SJCRH30 (cell line): ENCODE results near the gene PAPOLG. TPM values are rescaled to one million over a fixed set of nuclear protein-coding genes. Genes with fewer than 3 reads are reported as not detected.

Experiments
- DNase-seq, 2 experiments: peaks; one replicate each; pipeline ENCODE4 v3.0.0-alpha.2; 2015 to 2020
- H3K27ac ChIP-seq: fragments of 250-450 bp; sonication (Bioruptor Pico); 2 replicates; pipeline ENCODE4 v1.5.1; 2020; ENCODE audit warnings: mild to moderate bottlenecking, moderate library complexity
- H3K27me3 ChIP-seq: fragments of 250-450 bp; sonication (Bioruptor Pico); 2 replicates; pipeline ENCODE4 v1.5.1; 2020; ENCODE audit warnings: mild to moderate bottlenecking, moderate library complexity
- H3K36me3 ChIP-seq: fragments of 250-450 bp; sonication (Bioruptor Pico); 2 replicates; pipeline ENCODE4 v1.5.1; 2020; ENCODE audit warnings: mild to moderate bottlenecking, moderate library complexity
- H3K4me1 ChIP-seq: fragments of 250-450 bp; sonication (Bioruptor Pico); 2 replicates; pipeline ENCODE4 v1.5.1; 2020; ENCODE audit warnings: mild to moderate bottlenecking, moderate library complexity
- H3K4me3 ChIP-seq: fragments of 250-450 bp; sonication (Bioruptor Pico); 2 replicates; pipeline ENCODE4 v1.5.1; 2020; ENCODE audit warnings: mild to moderate bottlenecking, moderate library complexity
- H3K9me3 ChIP-seq: fragments of 250-450 bp; sonication (Bioruptor Pico); replicated peaks from 2 replicates; pipeline ENCODE4 v1.5.1; 2020; ENCODE audit warnings: mild to moderate bottlenecking, moderate library complexity
- total RNA-seq: library from RNA; depleted of rRNA; stranded (reverse); fragments of >200 nt; shearing (Covaris generic); gene quantifications from 2 replicates; pipeline ENCODE4 v1.2.3, GENCODE V29; 2014

Gene PAPOLG
- total RNA-seq, 1 experiment from 2014 or later, result 40.5 TPM

GRCh38 chr2:60745330-60745729, 10.7 kb upstream of the PAPOLG start:
- Histone ChIP-seq H3K27me3 (no peaks in the 10 kb centered on the region), H3K36me3 (no peaks in the 10 kb centered on the region), H3K4me3 (no peak overlapping the region), H3K27ac (peak overlapping the region; percentile 71; the same call in 1 of the 2 replicates), H3K9me3 (no peaks in the 10 kb centered on the region), H3K4me1 (peaks cover 29% of the 10 kb centered on the region)
- DNase-seq, result no peak

- Histone ChIP-seq H3K27ac (peak overlapping the region; percentile 71), H3K9me3 (no peaks in the 10 kb centered on the region), H3K4me1 (peaks cover 31% of the 10 kb centered on the region), H3K4me3 (peak overlapping the region; percentile 23), H3K36me3 (no peaks in the 10 kb centered on the region), H3K27me3 (no peaks in the 10 kb centered on the region)
- DNase-seq, result peak; percentile 85 to 87
Observed at GRCh38 chr2:60745761-60746160, 10.3 kb upstream of the PAPOLG start.

GRCh38 chr2:60746318-60746717, 9.8 kb upstream of the PAPOLG start:
- Histone ChIP-seq H3K4me3 (peak overlapping the region; percentile 23), H3K9me3 (no peaks in the 10 kb centered on the region), H3K27ac (peak overlapping the region; percentile 71), H3K36me3 (no peaks in the 10 kb centered on the region), H3K27me3 (no peaks in the 10 kb centered on the region), H3K4me1 (peaks cover 31% of the 10 kb centered on the region)
- peak; percentile 85 to 89 for DNase-seq

- no peak for DNase-seq
- Histone ChIP-seq H3K27ac (no peak overlapping the region), H3K9me3 (no peaks in the 10 kb centered on the region), H3K27me3 (no peaks in the 10 kb centered on the region), H3K36me3 (peaks cover 48% of the 10 kb centered on the region), H3K4me3 (no peak overlapping the region), H3K4me1 (peaks cover 5% of the 10 kb centered on the region; the same call in 1 of the 2 replicates)
Observed at GRCh38 chr2:60759654-60760053, 3.6 kb downstream of the PAPOLG start.

- H3K27me3 ChIP-seq, result no peaks in the 10 kb centered on the region
- peaks cover 86% of the 10 kb centered on the region for H3K36me3 ChIP-seq
- H3K9me3 ChIP-seq, result no peaks in the 10 kb centered on the region
- H3K4me3 ChIP-seq, result no peak overlapping the region
- no peak for DNase-seq
- H3K4me1 ChIP-seq, result no peaks in the 10 kb centered on the region
- no peak overlapping the region for H3K27ac ChIP-seq
Observed at GRCh38 chr2:60764736-60765534, 8.9 kb downstream of the PAPOLG start.

GRCh38 chr2:60766283-60766682, 10.2 kb downstream of the PAPOLG start:
- H3K4me3 ChIP-seq, result no peak overlapping the region
- no peak overlapping the region for H3K27ac ChIP-seq
- peaks cover 84% of the 10 kb centered on the region for H3K36me3 ChIP-seq
- no peak for DNase-seq
- H3K9me3 ChIP-seq, result no peaks in the 10 kb centered on the region
- no peaks in the 10 kb centered on the region for H3K27me3 ChIP-seq
- no peaks in the 10 kb centered on the region for H3K4me1 ChIP-seq

- Histone ChIP-seq H3K4me3 (no peak overlapping the region), H3K36me3 (peaks cover 81% of the 10 kb centered on the region), H3K9me3 (no peaks in the 10 kb centered on the region), H3K4me1 (no peaks in the 10 kb centered on the region), H3K27me3 (no peaks in the 10 kb centered on the region), H3K27ac (no peak overlapping the region)
- DNase-seq, result no peak
Observed at GRCh38 chr2:60771508-60771907, 15.4 kb downstream of the PAPOLG start.

GRCh38 chr2:60775048-60775639, 19.1 kb downstream of the PAPOLG start:
- no peaks in the 10 kb centered on the region for H3K27me3 ChIP-seq
- peaks cover 82% of the 10 kb centered on the region for H3K36me3 ChIP-seq
- H3K4me3 ChIP-seq, result no peak overlapping the region
- DNase-seq, result no peak
- H3K9me3 ChIP-seq, result no peaks in the 10 kb centered on the region
- H3K27ac ChIP-seq, result no peak overlapping the region
- no peaks in the 10 kb centered on the region for H3K4me1 ChIP-seq

- no peak for DNase-seq
- H3K27me3 ChIP-seq, result no peaks in the 10 kb centered on the region
- H3K27ac ChIP-seq, result no peak overlapping the region
- H3K36me3 ChIP-seq, result peaks cover 75% of the 10 kb centered on the region
- no peak overlapping the region for H3K4me3 ChIP-seq
- no peaks in the 10 kb centered on the region for H3K4me1 ChIP-seq
- H3K9me3 ChIP-seq, result no peaks in the 10 kb centered on the region
Observed at GRCh38 chr2:60778352-60778751, 22.3 kb downstream of the PAPOLG start.

- H3K4me3 ChIP-seq, result no peak overlapping the region
Observed at GRCh38 chr2:60779426-60779825, 23.4 kb downstream of the PAPOLG start.

GRCh38 chr2:60780721-60781120, 24.7 kb downstream of the PAPOLG start:
- H3K4me1 ChIP-seq, result no peaks in the 10 kb centered on the region
- H3K9me3 ChIP-seq, result no peaks in the 10 kb centered on the region
- no peak overlapping the region for H3K27ac ChIP-seq
- DNase-seq, result no peak
- peaks cover 76% of the 10 kb centered on the region for H3K36me3 ChIP-seq
- no peak overlapping the region for H3K4me3 ChIP-seq
- H3K27me3 ChIP-seq, result no peaks in the 10 kb centered on the region

More at GRCh38 chr2:60779426-60779825, 23.4 kb downstream of the PAPOLG start:
- H3K27ac ChIP-seq, result no peak overlapping the region
- H3K27me3 ChIP-seq, result no peaks in the 10 kb centered on the region
- no peak for DNase-seq
- peaks cover 82% of the 10 kb centered on the region for H3K36me3 ChIP-seq
- no peaks in the 10 kb centered on the region for H3K9me3 ChIP-seq
- no peaks in the 10 kb centered on the region for H3K4me1 ChIP-seq

- H3K4me1 ChIP-seq, result no peaks in the 10 kb centered on the region
- no peaks in the 10 kb centered on the region for H3K9me3 ChIP-seq
- no peak overlapping the region for H3K27ac ChIP-seq
- H3K36me3 ChIP-seq, result peaks cover 78% of the 10 kb centered on the region
- no peaks in the 10 kb centered on the region for H3K27me3 ChIP-seq
- H3K4me3 ChIP-seq, result no peak overlapping the region
- no peak for DNase-seq
Observed at GRCh38 chr2:60793169-60793568, 37.1 kb downstream of the PAPOLG start.

GRCh38 chr2:60794271-60794863, 38.3 kb downstream of the PAPOLG start:
- no peaks in the 10 kb centered on the region for H3K27me3 ChIP-seq
- no peaks in the 10 kb centered on the region for H3K9me3 ChIP-seq
- no peaks in the 10 kb centered on the region for H3K4me1 ChIP-seq
- H3K27ac ChIP-seq, result no peak overlapping the region
- peaks cover 77% of the 10 kb centered on the region for H3K36me3 ChIP-seq
- no peak overlapping the region for H3K4me3 ChIP-seq
- DNase-seq, result peak in 1 of 2 experiments; percentile 43

- Histone ChIP-seq H3K27me3 (no peaks in the 10 kb centered on the region), H3K4me1 (no peaks in the 10 kb centered on the region), H3K36me3 (peaks cover 76% of the 10 kb centered on the region), H3K27ac (no peak overlapping the region), H3K4me3 (no peak overlapping the region), H3K9me3 (no peaks in the 10 kb centered on the region)
- DNase-seq, result no peak
Observed at GRCh38 chr2:60796573-60797509, 40.8 kb downstream of the PAPOLG start.
